ENCODE measurements around the gene CLDND2. TPM values are rescaled to one million over a fixed set of nuclear protein-coding genes. Genes with fewer than 3 reads are reported as not detected.
"Not testable (repeated sequence)": the region's sequence is repeated elsewhere in the genome, so short reads cannot be mapped to it uniquely, and the experiment has no call there.

Gene CLDND2
- total RNA-seq, 1 donor from 2014 or later = 0.84 TPM

GRCh38 chr19:51399231-51399630 is 30.4 kb upstream of the CLDND2 start:
- Mint-ChIP-seq H3K36me3 (ENCODE audit: low read depth, unreplicated experiment) (no peaks in the 10 kb centered on the region), H3K27ac (ENCODE audit: unreplicated experiment) (no peak overlapping the region), H3K4me3 (ENCODE audit: unreplicated experiment) (no peak overlapping the region), H3K27me3 (ENCODE audit: low read depth, unreplicated experiment) (no peaks in the 10 kb centered on the region), H3K9me3 (ENCODE audit: unreplicated experiment) (peaks cover 27% of the 10 kb centered on the region), H3K4me1 (ENCODE audit: low read depth, unreplicated experiment) (peaks cover 9% of the 10 kb centered on the region)
- Histone ChIP-seq H3K4me1 (ENCODE audit: insufficient read depth, low read length) (no peaks in the 10 kb centered on the region), H3K4me2 (ENCODE audit: low read length) (no peak overlapping the region), H3K9ac (ENCODE audit: low read length) (no peak overlapping the region), H3K36me3 (ENCODE audit: insufficient read depth, low read length) (no peaks in the 10 kb centered on the region), H4K20me1 (ENCODE audit: insufficient read depth, low read length) (no peaks in the 10 kb centered on the region), H3K79me2 (ENCODE audit: insufficient read depth, low read length) (no peaks in the 10 kb centered on the region), H3K27me3 (ENCODE audit: insufficient read depth, low read length) (no peaks in the 10 kb centered on the region), H3K9me3 (ENCODE audit: insufficient read depth, low read depth, low read length) (peaks cover 11% of the 10 kb centered on the region), H3K27ac (ENCODE audit: low read depth, low read length) (no peak overlapping the region), H3K4me3 (ENCODE audit: insufficient read depth, low read depth, low read length) (no peak overlapping the region), H2AFZ (ENCODE audit: low read depth, low read length) (no peak overlapping the region)
- TF ChIP-seq CTCF (IDR thresholded peaks at IDR 0.05; ENCODE audit: insufficient read depth, low read depth, low read length) = no peak
- no peak for TF ChIP-seq EZH2 (IDR thresholded peaks at IDR 0.05; ENCODE audit: insufficient read depth, low read length)
- DNase-seq (ENCODE audit: low read depth) (no peak), FAIRE-seq (no peak)

- no peak for DNase-seq (ENCODE audit: low read depth)
Observed at GRCh38 chr19:51398096-51398704, 29.4 kb upstream of the CLDND2 start.

GRCh38 chr19:51397453-51397852 is 28.6 kb upstream of the CLDND2 start:
- not testable (repeated sequence) for H3K9ac ChIP-seq (ENCODE audit: low read length); FAIRE-seq; H3K4me1 ChIP-seq (ENCODE audit: insufficient read depth, low read length); DNase-seq (ENCODE audit: low read depth); H3K27me3 ChIP-seq (ENCODE audit: insufficient read depth, low read length); H3K4me1 Mint-ChIP-seq (ENCODE audit: low read depth, unreplicated experiment); H3K36me3 ChIP-seq (ENCODE audit: insufficient read depth, low read length); H3K36me3 Mint-ChIP-seq (ENCODE audit: low read depth, unreplicated experiment); H4K20me1 ChIP-seq (ENCODE audit: insufficient read depth, low read length); H3K27me3 Mint-ChIP-seq (ENCODE audit: low read depth, unreplicated experiment); H3K9me3 ChIP-seq (ENCODE audit: insufficient read depth, low read depth, low read length); H3K79me2 ChIP-seq (ENCODE audit: insufficient read depth, low read length); H3K4me3 ChIP-seq (ENCODE audit: insufficient read depth, low read depth, low read length); H3K4me2 ChIP-seq (ENCODE audit: low read length); H2AFZ ChIP-seq (ENCODE audit: low read depth, low read length); H3K27ac ChIP-seq (ENCODE audit: low read depth, low read length)
- peak overlapping the region; percentile 14 for H3K4me3 Mint-ChIP-seq (ENCODE audit: unreplicated experiment)
- H3K27ac Mint-ChIP-seq (ENCODE audit: unreplicated experiment) = peak overlapping the region; percentile 34
- peaks cover 16% of the 10 kb centered on the region for H3K9me3 Mint-ChIP-seq (ENCODE audit: unreplicated experiment)

More at GRCh38 chr19:51398096-51398704, 29.4 kb upstream of the CLDND2 start:
- no peak for FAIRE-seq
- H3K27me3 Mint-ChIP-seq (ENCODE audit: low read depth, unreplicated experiment) = no peaks in the 10 kb centered on the region
- no peaks in the 10 kb centered on the region for H3K36me3 Mint-ChIP-seq (ENCODE audit: low read depth, unreplicated experiment)
- Histone ChIP-seq H3K9me3 (ENCODE audit: insufficient read depth, low read depth, low read length) (peaks cover 7% of the 10 kb centered on the region), H3K4me1 (ENCODE audit: insufficient read depth, low read length) (no peaks in the 10 kb centered on the region), H3K79me2 (ENCODE audit: insufficient read depth, low read length) (no peaks in the 10 kb centered on the region), H3K4me3 (ENCODE audit: insufficient read depth, low read depth, low read length) (no peak overlapping the region), H3K27ac (ENCODE audit: low read depth, low read length) (no peak overlapping the region), H4K20me1 (ENCODE audit: insufficient read depth, low read length) (no peaks in the 10 kb centered on the region), H3K9ac (ENCODE audit: low read length) (no peak overlapping the region), H2AFZ (ENCODE audit: low read depth, low read length) (no peak overlapping the region), H3K4me2 (ENCODE audit: low read length) (no peak overlapping the region), H3K36me3 (ENCODE audit: insufficient read depth, low read length) (no peaks in the 10 kb centered on the region), H3K27me3 (ENCODE audit: insufficient read depth, low read length) (no peaks in the 10 kb centered on the region)
- H3K4me3 Mint-ChIP-seq (ENCODE audit: unreplicated experiment) = no peak overlapping the region
- TF ChIP-seq CTCF (IDR thresholded peaks at IDR 0.05; ENCODE audit: insufficient read depth, low read depth, low read length) = peak; percentile 16
- TF ChIP-seq EZH2 (IDR thresholded peaks at IDR 0.05; ENCODE audit: insufficient read depth, low read length) = no peak
- H3K4me1 Mint-ChIP-seq (ENCODE audit: low read depth, unreplicated experiment) = peaks cover 9% of the 10 kb centered on the region
- no peak overlapping the region for H3K27ac Mint-ChIP-seq (ENCODE audit: unreplicated experiment)
- peaks cover 21% of the 10 kb centered on the region for H3K9me3 Mint-ChIP-seq (ENCODE audit: unreplicated experiment)

All from astrocyte (in vitro differentiated cells and primary cell).